Fibroblast of skin of scalp (primary cell): ENCODE measurements around the gene PDE6G.

ENCODE experiments used
- DNase-seq: peaks from one replicate; pipeline ENCODE4 v3.0.0-alpha.2; 2013

The PDE6G gene

GRCh38 chr17:81660441-81660840 lies 4.1 kb upstream of the PDE6G start:
- DNase-seq, result no peak

GRCh38 chr17:81659038-81659437 lies 2.7 kb upstream of the PDE6G start:
- DNase-seq, result no peak

- DNase-seq, result no peak
Observed at GRCh38 chr17:81656835-81657234, 493 bp upstream of the PDE6G start.

GRCh38 chr17:81655378-81656117 lies 794 bp downstream of the PDE6G start:
- DNase-seq, result no peak

GRCh38 chr17:81652906-81653771 lies 3.2 kb downstream of the PDE6G start:
- DNase-seq, result no peak

GRCh38 chr17:81651692-81652091 lies 4.7 kb downstream of the PDE6G start:
- peak; percentile 82 for DNase-seq

GRCh38 chr17:81650951-81651350 lies 5.4 kb downstream of the PDE6G start:
- no peak for DNase-seq

- DNase-seq, result no peak
Observed at GRCh38 chr17:81648707-81649085, 7.6 kb downstream of the PDE6G start.

GRCh38 chr17:81648013-81648706 lies 8.2 kb downstream of the PDE6G start:
- DNase-seq, result no peak

- no peak for DNase-seq
Observed at GRCh38 chr17:81647640-81648012, 8.7 kb downstream of the PDE6G start.

GRCh38 chr17:81646869-81647600 lies 9.3 kb downstream of the PDE6G start:
- no peak for DNase-seq

- no peak for DNase-seq
Observed at GRCh38 chr17:81644976-81645952, 11.1 kb downstream of the PDE6G start.

GRCh38 chr17:81644496-81644895 lies 11.8 kb downstream of the PDE6G start:
- DNase-seq, result no peak

GRCh38 chr17:81641825-81642489 lies 14.4 kb downstream of the PDE6G start:
- DNase-seq, result peak; percentile 65

- DNase-seq, result no peak
Observed at GRCh38 chr17:81640011-81640410, 16.3 kb downstream of the PDE6G start.

- DNase-seq, result no peak
Observed at GRCh38 chr17:81638683-81639082, 17.7 kb downstream of the PDE6G start.

- peak; percentile 87 for DNase-seq
Observed at GRCh38 chr17:81636505-81637288, 19.6 kb downstream of the PDE6G start, which contains the start of the genes NPLOC4 and TSPAN10. Gene NPLOC4, minus strand, starts transcription at chr17:81637112. Its CDS starts 182 bp downstream, at chr17:81636930. Gene TSPAN10, plus strand, starts transcription at chr17:81637196. Its CDS starts 5,217 bp downstream, at chr17:81642413.

- no peak for DNase-seq
Observed at GRCh38 chr17:81635973-81636504, 20.3 kb downstream of the PDE6G start.

GRCh38 chr17:81635431-81635830 lies 20.9 kb downstream of the PDE6G start:
- DNase-seq, result no peak
